ENCODE data around the gene CYS1. TPM values are rescaled to one million over a fixed set of nuclear protein-coding genes. Genes with fewer than 3 reads are reported as not detected.

CYS1 gene
- total RNA-seq, 2 experiments from 2014 or later: 0.68 TPM; not detected in 1

DNA sequence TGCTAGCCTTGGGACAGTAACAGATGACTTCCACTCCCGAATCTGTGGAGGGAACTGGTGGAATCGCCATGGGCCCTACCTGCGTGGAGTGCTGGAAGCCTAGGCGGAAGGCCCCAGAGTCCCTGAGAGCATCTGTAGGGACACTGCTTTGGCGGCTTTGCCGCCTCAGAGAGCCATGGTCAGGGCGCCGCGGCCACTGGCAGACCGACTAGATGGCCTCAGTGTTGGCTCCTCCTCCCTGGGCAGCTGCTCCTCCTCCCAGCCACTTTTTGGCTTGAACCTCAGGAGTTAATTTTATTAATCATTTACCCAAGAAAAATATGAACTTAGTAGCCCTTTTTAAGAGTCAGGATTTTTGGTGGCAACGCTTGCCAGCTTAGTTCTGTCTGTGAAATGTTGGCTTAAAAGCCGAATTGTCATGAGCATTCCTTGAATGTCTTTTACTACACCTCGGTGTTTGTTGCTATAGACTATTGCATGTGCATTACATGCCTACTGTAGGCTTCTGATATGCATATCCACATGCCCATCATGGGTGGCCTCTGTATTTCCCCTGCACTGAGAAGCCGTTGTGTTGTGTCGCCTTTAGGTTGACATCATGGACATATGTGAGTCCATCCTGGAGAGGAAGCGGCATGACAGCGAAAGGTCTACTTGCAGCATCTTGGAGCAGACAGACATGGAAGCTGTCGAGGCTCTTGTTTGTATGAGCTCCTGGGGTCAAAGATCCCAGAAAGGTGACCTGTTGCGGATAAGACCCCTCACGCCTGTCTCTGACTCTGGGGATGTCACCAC lies 34.5 kb downstream of the CYS1 start:
- no peak overlapping the region for H3K27ac ChIP-seq (ENCODE audit: low read depth, low read length, poor library complexity, severe bottlenecking)
- POLR2A ChIA-PET: no interaction called here

DNA sequence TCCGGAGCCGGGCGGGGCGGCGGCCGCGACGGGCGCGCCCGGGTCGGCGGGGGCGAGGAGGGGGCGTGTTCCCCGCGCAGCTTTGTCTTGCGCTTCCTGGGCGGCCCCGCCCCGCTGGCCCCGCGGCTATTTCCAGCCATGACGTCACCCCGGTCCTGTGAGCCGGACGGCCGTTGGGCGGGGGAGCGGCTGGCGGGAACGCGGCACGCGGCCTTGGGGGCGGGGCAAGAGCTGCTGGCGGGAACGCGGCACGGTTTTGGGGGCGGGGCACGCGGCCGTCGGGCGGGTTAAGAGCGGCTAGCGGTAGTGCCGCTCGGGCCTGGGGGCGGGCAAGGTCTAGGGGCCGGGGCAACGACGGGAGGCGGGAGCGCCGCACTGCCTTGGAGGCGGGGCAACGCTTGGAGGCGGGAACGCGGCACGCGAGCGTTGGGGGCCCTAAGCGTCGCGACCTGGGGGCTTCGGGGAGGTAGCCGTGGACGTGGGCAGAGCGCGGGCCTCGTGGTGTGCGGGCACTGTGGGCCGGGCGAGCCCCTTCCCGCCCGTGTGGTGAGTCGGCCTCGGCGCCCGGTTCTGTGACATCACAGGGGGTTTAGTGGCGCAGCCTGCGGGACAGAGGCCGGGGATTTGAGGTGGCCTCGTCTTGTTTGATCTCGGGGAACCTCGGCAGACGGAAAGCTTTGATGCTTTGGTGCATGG lies 36.2 kb downstream of the CYS1 start:
- Histone ChIP-seq H3K36me3 (ENCODE audit: insufficient read depth, low read length) (0 out of 2 replicates have a peak, but pooled peaks cover 7% of the 10 kb centered on the region), H2AFZ (ENCODE audit: low read length) (no peak overlapping the region; the same call in 1 of the 2 replicates), H4K20me1 (ENCODE audit: insufficient read depth, low read length) (no peaks in the 10 kb centered on the region), H3K4me2 (ENCODE audit: low read length) (peak overlapping the region; percentile 55), H3K27ac (ENCODE audit: low read depth, low read length, poor library complexity, severe bottlenecking) (peak overlapping the region; percentile 59), H3K79me2 (ENCODE audit: insufficient read depth, low read depth, low read length) (no peaks in the 10 kb centered on the region; the same call in 1 of the 2 replicates), H3K4me3 (ENCODE audit: low read depth, low read length, poor library complexity, severe bottlenecking) (peak overlapping the region; percentile 64), H3K4me1 (ENCODE audit: insufficient read depth, low read length, poor library complexity, severe bottlenecking) (peaks cover 8% of the 10 kb centered on the region), H3K9me2 (ENCODE audit: insufficient read depth, low read length) (no peaks in the 10 kb centered on the region), H3K9me3 (ENCODE audit: low read length) (no peaks in the 10 kb centered on the region)
- intact Hi-C loops (cut with micrococcal nuclease; ENCODE audit: unreplicated experiment): loop anchor here (1.0 to 10.0 kb wide), 5 partner anchors 76 to 489 kb away; partner anchors contain the start of genes ADAM17, GRHL1, ODC1 and YWHAQ
- ChIA-PET POLR2A (interaction anchor here (0.6 to 1.0 kb wide), 3 partner anchors 13 to 250 kb away, joined by 3 to 10 read pairs (median 5); no protein-coding TSS in a partner anchor), CTCF (ENCODE audit: unreplicated experiment) (interaction anchor here (1.0 kb wide), 1 partner anchor 58 kb away, joined by 3 read pairs; no protein-coding TSS in a partner anchor)
- TF ChIP-seq, protein P1, sequence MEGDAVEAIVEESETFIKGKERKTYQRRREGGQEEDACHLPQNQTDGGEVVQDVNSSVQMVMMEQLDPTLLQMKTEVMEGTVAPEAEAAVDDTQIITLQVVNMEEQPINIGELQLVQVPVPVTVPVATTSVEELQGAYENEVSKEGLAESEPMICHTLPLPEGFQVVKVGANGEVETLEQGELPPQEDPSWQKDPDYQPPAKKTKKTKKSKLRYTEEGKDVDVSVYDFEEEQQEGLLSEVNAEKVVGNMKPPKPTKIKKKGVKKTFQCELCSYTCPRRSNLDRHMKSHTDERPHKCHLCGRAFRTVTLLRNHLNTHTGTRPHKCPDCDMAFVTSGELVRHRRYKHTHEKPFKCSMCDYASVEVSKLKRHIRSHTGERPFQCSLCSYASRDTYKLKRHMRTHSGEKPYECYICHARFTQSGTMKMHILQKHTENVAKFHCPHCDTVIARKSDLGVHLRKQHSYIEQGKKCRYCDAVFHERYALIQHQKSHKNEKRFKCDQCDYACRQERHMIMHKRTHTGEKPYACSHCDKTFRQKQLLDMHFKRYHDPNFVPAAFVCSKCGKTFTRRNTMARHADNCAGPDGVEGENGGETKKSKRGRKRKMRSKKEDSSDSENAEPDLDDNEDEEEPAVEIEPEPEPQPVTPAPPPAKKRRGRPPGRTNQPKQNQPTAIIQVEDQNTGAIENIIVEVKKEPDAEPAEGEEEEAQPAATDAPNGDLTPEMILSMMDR (conservative IDR thresholded peaks at IDR 0.05; ENCODE audit: low read length): no peak
- no peak for TF ChIP-seq EZH2phosphoT487 (IDR thresholded peaks at IDR 0.05; ENCODE audit: borderline replicate concordance, low read depth, low read length)
- peak; percentile 93 for DNase-seq (ENCODE audit: low spot score)
- no TSS peak for BruUV-seq (replicated peaks)

More for the DNA sequence above, 34.5 kb downstream of the CYS1 start:
- Histone ChIP-seq H3K4me1 (ENCODE audit: insufficient read depth, low read length, poor library complexity, severe bottlenecking) (peaks cover 8% of the 10 kb centered on the region), H3K79me2 (ENCODE audit: insufficient read depth, low read depth, low read length) (no peaks in the 10 kb centered on the region; the same call in 1 of the 2 replicates), H3K36me3 (ENCODE audit: insufficient read depth, low read length) (peaks cover 12% of the 10 kb centered on the region; the same call in 1 of the 2 replicates), H4K20me1 (ENCODE audit: insufficient read depth, low read length) (no peaks in the 10 kb centered on the region), H3K4me2 (ENCODE audit: low read length) (no peak overlapping the region), H3K4me3 (ENCODE audit: low read depth, low read length, poor library complexity, severe bottlenecking) (no peak overlapping the region), H2AFZ (ENCODE audit: low read length) (no peak overlapping the region), H3K9me3 (ENCODE audit: low read length) (no peaks in the 10 kb centered on the region), H3K9me2 (ENCODE audit: insufficient read depth, low read length) (no peaks in the 10 kb centered on the region)
- BruUV-seq (replicated peaks): no TSS peak
- intact Hi-C loops (cut with micrococcal nuclease; ENCODE audit: unreplicated experiment): loop anchor here (10.0 kb wide), 2 partner anchors 399 to 491 kb away; partner anchors contain the start of genes ADAM17 and ODC1
- CTCF ChIA-PET (ENCODE audit: unreplicated experiment): no interaction called here
- TF ChIP-seq, protein P1 (conservative IDR thresholded peaks at IDR 0.05; ENCODE audit: low read length): no peak
- no peak for TF ChIP-seq EZH2phosphoT487 (IDR thresholded peaks at IDR 0.05; ENCODE audit: borderline replicate concordance, low read depth, low read length)
- DNase-seq (ENCODE audit: low spot score): no peak
